ENCODE results near the gene DMBX1.

Gene DMBX1

GRCh38 chr1:46506470-46507219, 17.0 kb downstream of the DMBX1 start:
- DNase-seq (ENCODE audit: low spot score), result no peak

GRCh38 chr1:46508757-46509156, 19.1 kb downstream of the DMBX1 start:
- DNase-seq (ENCODE audit: low spot score), result no peak

- DNase-seq (ENCODE audit: low spot score), result no peak
These were observed 20.8 kb downstream of the DMBX1 start for GRCh38 chr1:46510341-46510997.

GRCh38 chr1:46510998-46511365, 21.3 kb downstream of the DMBX1 start:
- no peak for DNase-seq (ENCODE audit: low spot score)

GRCh38 chr1:46512135-46512791, 22.6 kb downstream of the DMBX1 start:
- no peak for DNase-seq (ENCODE audit: low spot score)

- DNase-seq (ENCODE audit: low spot score), result no peak
These were observed 23.2 kb downstream of the DMBX1 start for GRCh38 chr1:46512792-46513190.

GRCh38 chr1:46513536-46513935, 23.9 kb downstream of the DMBX1 start:
- no peak for DNase-seq (ENCODE audit: low spot score)

GRCh38 chr1:46515576-46515975, 25.9 kb downstream of the DMBX1 start:
- DNase-seq (ENCODE audit: low spot score), result no peak

- DNase-seq (ENCODE audit: low spot score), result peak; percentile 51
These were observed 26.7 kb downstream of the DMBX1 start for GRCh38 chr1:46516200-46516950.

GRCh38 chr1:46517010-46517600, 27.5 kb downstream of the DMBX1 start:
- DNase-seq (ENCODE audit: low spot score), result no peak

GRCh38 chr1:46517932-46518498, 28.4 kb downstream of the DMBX1 start:
- DNase-seq (ENCODE audit: low spot score), result no peak

- DNase-seq (ENCODE audit: low spot score), result no peak
These were observed 29.6 kb downstream of the DMBX1 start for GRCh38 chr1:46519209-46519608.

- no peak for DNase-seq (ENCODE audit: low spot score)
These were observed 30.7 kb downstream of the DMBX1 start for GRCh38 chr1:46520063-46520911.

- no peak for DNase-seq (ENCODE audit: low spot score)
These were observed 31.8 kb downstream of the DMBX1 start for GRCh38 chr1:46521414-46521813.

GRCh38 chr1:46522184-46522968, 32.7 kb downstream of the DMBX1 start:
- peak; percentile 87 for DNase-seq (ENCODE audit: low spot score)

GRCh38 chr1:46522969-46523320, 33.3 kb downstream of the DMBX1 start:
- no peak for DNase-seq (ENCODE audit: low spot score)

- DNase-seq (ENCODE audit: low spot score), result peak; percentile 81
These were observed 34.1 kb downstream of the DMBX1 start for GRCh38 chr1:46523496-46524353.

GRCh38 chr1:46524843-46525242, 35.2 kb downstream of the DMBX1 start:
- DNase-seq (ENCODE audit: low spot score), result no peak

Data from hematopoietic multipotent progenitor cell treated with erythropoietin and hydrocortisone succinate and interleukin-3 and kit ligand, for 15 days (in vitro differentiated cells).